Activated naive CD8-positive, alpha-beta T cell treated with anti-CD3 and anti-CD28 coated beads for 36 hours (primary cell): ENCODE results near the gene NCBP2L. TPM values are rescaled to one million over a fixed set of nuclear protein-coding genes. Genes with fewer than 3 reads are reported as not detected.

Experiments used
- DNase-seq: peaks from one replicate; pipeline ENCODE4 v3.0.0; 2021
- H3K27ac Mint-ChIP-seq: one replicate; pipeline ENCODE4 v1.8.0; 2022; ENCODE audit warnings: mild to moderate bottlenecking, moderate library complexity, mixed read lengths
- H3K27me3 Mint-ChIP-seq: one replicate; pipeline ENCODE4 v1.8.0; 2022; ENCODE audit warnings: mild to moderate bottlenecking, mixed read lengths
- H3K36me3 Mint-ChIP-seq: one replicate; pipeline ENCODE4 v1.8.0; 2021; ENCODE audit warnings: mild to moderate bottlenecking, mixed read lengths
- H3K4me1 Mint-ChIP-seq: one replicate; pipeline ENCODE4 v1.8.0; 2021; ENCODE audit warnings: mixed read lengths
- H3K4me3 Mint-ChIP-seq: one replicate; pipeline ENCODE4 v1.8.0; 2022; ENCODE audit warnings: mild to moderate bottlenecking, moderate library complexity, mixed read lengths
- H3K9me3 Mint-ChIP-seq: one replicate; pipeline ENCODE4 v1.8.0; 2022; ENCODE audit warnings: mixed read lengths
- total RNA-seq, 2 experiments: library from RNA; stranded (reverse); gene quantifications; one replicate each; pipeline ENCODE4 v1.2.3, GENCODE V29; 2021

The NCBP2L gene
- total RNA-seq, 2 experiments from 2014 or later, result not detected

- peaks cover 30% of the 10 kb centered on the region for H3K4me1 Mint-ChIP-seq
- H3K27me3 Mint-ChIP-seq, result no peaks in the 10 kb centered on the region
- H3K36me3 Mint-ChIP-seq, result no peaks in the 10 kb centered on the region
- H3K27ac Mint-ChIP-seq, result no peak overlapping the region
- peaks cover 2% of the 10 kb centered on the region for H3K9me3 Mint-ChIP-seq
- no peak for DNase-seq
- no peak overlapping the region for H3K4me3 Mint-ChIP-seq
Measured at GRCh38 chrX:107823456-107823855, 45.9 kb downstream of the NCBP2L start.

- no peaks in the 10 kb centered on the region for H3K36me3 Mint-ChIP-seq
- peak within 1 kb of the TSS; percentile 82 for H3K4me3 Mint-ChIP-seq
- no peaks in the 10 kb centered on the region for H3K27me3 Mint-ChIP-seq
- peak within 1 kb of the TSS; percentile 77 for H3K27ac Mint-ChIP-seq
- H3K4me1 Mint-ChIP-seq, result peaks cover 34% of the 10 kb centered on the region
- DNase-seq, result peak; percentile 49
- no peaks in the 10 kb centered on the region for H3K9me3 Mint-ChIP-seq
Measured at GRCh38 chrX:107825698-107826237, 48.2 kb downstream of the NCBP2L start, which contains the start of gene MID2. Gene MID2, plus strand, starts transcription at chrX:107825866. Its CDS starts 561 bp downstream, at chrX:107826427.

GRCh38 chrX:107826238-107827029 lies 48.9 kb downstream of the NCBP2L start:
- Mint-ChIP-seq H3K36me3 (no peaks in the 10 kb centered on the region), H3K27me3 (no peaks in the 10 kb centered on the region), H3K27ac (peak overlapping the region; percentile 70), H3K4me1 (peaks cover 31% of the 10 kb centered on the region), H3K9me3 (no peaks in the 10 kb centered on the region), H3K4me3 (peak overlapping the region; percentile 79)
- peak; percentile 36 for DNase-seq

- Mint-ChIP-seq H3K4me1 (peaks cover 31% of the 10 kb centered on the region), H3K9me3 (no peaks in the 10 kb centered on the region), H3K27me3 (no peaks in the 10 kb centered on the region), H3K36me3 (no peaks in the 10 kb centered on the region), H3K4me3 (peak overlapping the region; percentile 79), H3K27ac (peak overlapping the region; percentile 70)
- no peak for DNase-seq
Measured at GRCh38 chrX:107827030-107827831, 49.7 kb downstream of the NCBP2L start.

- Mint-ChIP-seq H3K27ac (no peak overlapping the region), H3K4me1 (peaks cover 31% of the 10 kb centered on the region), H3K4me3 (peak overlapping the region; percentile 61), H3K9me3 (no peaks in the 10 kb centered on the region), H3K36me3 (no peaks in the 10 kb centered on the region), H3K27me3 (no peaks in the 10 kb centered on the region)
- DNase-seq, result no peak
Measured at GRCh38 chrX:107827852-107828251, 50.3 kb downstream of the NCBP2L start.

GRCh38 chrX:107829878-107830277 lies 52.3 kb downstream of the NCBP2L start:
- no peak for DNase-seq
- Mint-ChIP-seq H3K36me3 (peaks cover 2% of the 10 kb centered on the region), H3K9me3 (no peaks in the 10 kb centered on the region), H3K4me3 (no peak overlapping the region), H3K27ac (no peak overlapping the region), H3K4me1 (peaks cover 19% of the 10 kb centered on the region), H3K27me3 (no peaks in the 10 kb centered on the region)

- Mint-ChIP-seq H3K4me1 (peaks cover 12% of the 10 kb centered on the region), H3K4me3 (no peak overlapping the region), H3K27ac (no peak overlapping the region), H3K9me3 (no peaks in the 10 kb centered on the region), H3K36me3 (peaks cover 2% of the 10 kb centered on the region), H3K27me3 (no peaks in the 10 kb centered on the region)
- DNase-seq, result no peak
Measured at GRCh38 chrX:107831071-107831730, 53.7 kb downstream of the NCBP2L start.

- no peak overlapping the region for H3K4me3 Mint-ChIP-seq
- peaks cover 10% of the 10 kb centered on the region for H3K4me1 Mint-ChIP-seq
- DNase-seq, result no peak
- H3K27ac Mint-ChIP-seq, result no peak overlapping the region
- H3K9me3 Mint-ChIP-seq, result no peaks in the 10 kb centered on the region
- H3K36me3 Mint-ChIP-seq, result peaks cover 2% of the 10 kb centered on the region
- no peaks in the 10 kb centered on the region for H3K27me3 Mint-ChIP-seq
Measured at GRCh38 chrX:107834275-107835201, 57.0 kb downstream of the NCBP2L start.

- no peak overlapping the region for H3K4me3 Mint-ChIP-seq
- no peak for DNase-seq
Measured at GRCh38 chrX:107836958-107837357, 59.4 kb downstream of the NCBP2L start.

GRCh38 chrX:107840971-107841370 lies 63.4 kb downstream of the NCBP2L start:
- Mint-ChIP-seq H3K4me3 (no peak overlapping the region), H3K36me3 (peaks cover 6% of the 10 kb centered on the region), H3K27ac (no peak overlapping the region), H3K4me1 (peaks cover 11% of the 10 kb centered on the region), H3K27me3 (no peaks in the 10 kb centered on the region), H3K9me3 (no peaks in the 10 kb centered on the region)
- DNase-seq, result no peak

More at GRCh38 chrX:107836958-107837357, 59.4 kb downstream of the NCBP2L start:
- Mint-ChIP-seq H3K27ac (no peak overlapping the region), H3K27me3 (no peaks in the 10 kb centered on the region), H3K9me3 (no peaks in the 10 kb centered on the region), H3K4me1 (peaks cover 11% of the 10 kb centered on the region), H3K36me3 (peaks cover 8% of the 10 kb centered on the region)

- Mint-ChIP-seq H3K9me3 (no peaks in the 10 kb centered on the region), H3K4me1 (peaks cover 8% of the 10 kb centered on the region), H3K27ac (no peak overlapping the region), H3K27me3 (no peaks in the 10 kb centered on the region), H3K36me3 (peaks cover 6% of the 10 kb centered on the region), H3K4me3 (no peak overlapping the region)
- DNase-seq, result no peak
Measured at GRCh38 chrX:107842715-107843400, 65.3 kb downstream of the NCBP2L start.
